Stimulated activated CD8-positive, alpha-beta memory T cell treated with anti-CD3 and anti-CD28 coated beads, Interleukin-7, amount 100 ng/mL, for 1 hour (primary cell): Measurements from ENCODE around the gene MEI4.
"Not testable (repeated sequence)": the region's sequence is repeated elsewhere in the genome, so short reads cannot be mapped to it uniquely, and the experiment has no call there.

ENCODE experiments used
- DNase-seq, 2 donors: peaks; one replicate each; pipeline ENCODE4 v3.0.0-alpha.2; 2020; ENCODE audit warnings: low read depth in 2 of 2

Gene MEI4, protein sequence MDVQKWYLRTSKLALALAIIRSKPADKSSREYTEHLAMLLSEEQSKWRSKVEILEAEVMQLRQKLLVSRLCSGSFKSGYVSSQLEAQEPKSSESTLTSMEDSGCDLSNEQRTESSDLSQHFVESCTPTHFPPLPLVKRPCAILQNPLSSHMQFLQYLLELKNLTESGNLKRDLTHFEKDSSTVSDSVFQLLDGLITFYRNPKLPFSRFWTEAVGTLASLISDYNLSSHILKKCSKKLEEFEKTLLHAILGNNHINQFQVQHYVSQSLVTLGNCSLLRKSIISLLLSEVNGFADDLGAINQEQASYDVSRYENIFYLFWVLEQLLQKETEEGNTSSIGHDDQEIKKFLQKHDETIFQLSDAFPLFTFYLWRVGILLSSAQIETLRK

GRCh38 chr6:77652739-77653138 lies at the start of gene MEI4:
TSS of gene MEI4 (plus strand) at chr6:77653039. CDS start at chr6:77690672, 37,633 bp downstream.
- DNase-seq, result no peak

DNA sequence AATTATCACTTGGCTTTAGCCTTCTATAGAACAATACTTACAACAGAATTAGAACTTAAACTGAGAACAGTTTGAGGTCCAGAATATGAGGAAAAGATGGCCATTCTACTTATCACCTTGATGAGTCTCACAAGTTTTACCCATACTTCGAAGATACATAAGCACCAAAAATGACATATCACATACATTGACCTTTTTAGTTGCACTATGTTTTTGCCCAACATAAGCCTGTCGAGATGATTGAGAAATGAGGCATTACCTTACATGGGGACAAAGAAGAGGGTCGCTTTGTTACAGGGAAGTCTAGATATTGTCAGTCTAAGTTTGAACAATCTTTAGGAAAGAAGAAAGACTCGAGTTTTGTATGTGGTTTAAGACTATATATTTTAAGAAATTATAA lies 48.4 kb upstream of the MEI4 start:
- no peak for DNase-seq

DNA sequence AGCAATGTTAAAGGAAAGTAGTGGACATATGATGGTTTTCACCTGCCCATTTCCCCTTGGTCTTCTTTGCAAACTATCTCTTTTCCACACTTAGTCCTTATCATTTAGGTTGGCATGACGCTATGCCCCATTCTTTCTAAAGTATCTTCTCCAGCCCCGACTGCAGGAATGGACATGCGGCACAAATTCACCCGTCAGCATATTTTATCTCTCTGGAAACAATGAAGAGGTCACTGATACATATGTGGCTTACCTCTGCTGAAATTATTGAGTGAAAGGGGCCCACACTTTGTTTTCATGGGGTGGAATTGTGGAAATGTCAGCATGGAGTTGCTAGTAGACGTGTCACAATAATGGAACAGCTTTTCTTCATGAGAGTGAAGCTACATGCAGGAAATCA lies 45.8 kb upstream of the MEI4 start:
- DNase-seq, result no peak

- no peak for DNase-seq
Observed at GRCh38 chr6:77609106-77609505, 43.7 kb upstream of the MEI4 start.

GRCh38 chr6:77619114-77619513 lies 33.7 kb upstream of the MEI4 start:
- DNase-seq, result no peak

DNA sequence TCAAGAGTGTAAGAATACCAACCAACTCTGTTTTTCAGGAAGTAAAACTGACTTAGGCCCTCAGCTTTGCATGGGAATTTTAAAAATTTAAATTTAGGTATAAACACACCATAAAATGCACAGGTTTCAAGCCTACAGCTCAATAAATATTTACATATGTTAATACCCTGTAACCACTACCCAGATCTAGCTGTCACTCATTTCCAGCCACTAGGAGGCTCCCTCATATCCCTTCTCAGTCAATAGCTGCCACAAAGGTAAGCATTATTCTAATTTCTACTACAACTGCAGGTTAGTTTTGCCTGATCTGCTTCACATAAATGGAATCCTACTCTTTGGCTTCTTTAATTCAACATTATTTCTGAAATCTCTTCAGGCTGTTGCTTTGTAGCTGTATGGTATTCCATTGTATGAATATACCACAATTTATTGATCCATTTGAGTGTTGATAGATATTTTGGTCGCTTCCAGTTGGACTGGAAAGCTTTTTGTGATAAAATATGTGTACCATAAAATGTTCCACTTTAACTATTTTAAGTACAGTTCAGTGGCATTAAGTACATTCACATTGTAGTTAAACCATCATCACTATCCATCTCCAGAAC lies 32.5 kb upstream of the MEI4 start:
- no peak for DNase-seq

GRCh38 chr6:77624515-77624914 lies 28.3 kb upstream of the MEI4 start:
- no peak for DNase-seq

DNA sequence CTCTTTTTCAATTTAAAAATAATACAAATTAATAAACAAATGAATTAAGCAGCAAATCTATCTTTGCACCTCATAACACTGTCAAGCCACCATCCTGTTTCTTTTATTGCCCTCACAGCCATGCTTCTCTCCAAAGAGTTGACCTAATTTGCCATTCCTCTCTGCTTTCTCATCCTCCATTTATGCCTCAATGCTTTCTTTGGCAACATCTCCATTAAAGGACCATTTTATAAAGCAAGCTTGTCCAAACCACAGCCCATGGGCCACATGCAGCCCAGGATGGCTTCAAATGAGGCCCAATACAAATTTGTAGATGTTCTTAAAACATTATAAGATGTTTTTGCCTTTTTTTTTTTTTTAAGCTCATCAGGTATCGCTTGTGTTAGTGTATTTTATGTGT lies 26.4 kb upstream of the MEI4 start:
- no peak for DNase-seq

GRCh38 chr6:77630014-77630413 lies 22.8 kb upstream of the MEI4 start:
- DNase-seq, result no peak

DNA sequence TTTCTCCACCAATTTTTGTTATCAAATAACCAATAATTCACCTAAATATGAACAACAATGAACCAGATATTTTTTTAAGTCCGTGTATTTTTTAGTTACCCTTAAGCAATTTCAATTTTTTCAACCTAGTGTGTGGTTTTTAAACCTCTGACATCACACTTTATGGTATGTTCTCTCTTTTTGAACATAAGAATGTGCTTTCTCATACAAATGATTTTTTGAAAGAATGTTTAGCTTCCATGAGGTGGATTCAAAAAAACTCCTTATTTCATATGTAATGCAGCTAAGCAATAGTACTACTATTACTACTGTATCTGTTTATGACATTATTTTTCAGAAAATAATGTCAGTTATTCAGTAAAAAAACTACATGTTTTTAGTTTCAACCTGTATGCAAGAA lies 19.4 kb upstream of the MEI4 start:
- DNase-seq, result no peak

GRCh38 chr6:77633993-77634715 lies 18.7 kb upstream of the MEI4 start:
- DNase-seq, result no peak

DNA sequence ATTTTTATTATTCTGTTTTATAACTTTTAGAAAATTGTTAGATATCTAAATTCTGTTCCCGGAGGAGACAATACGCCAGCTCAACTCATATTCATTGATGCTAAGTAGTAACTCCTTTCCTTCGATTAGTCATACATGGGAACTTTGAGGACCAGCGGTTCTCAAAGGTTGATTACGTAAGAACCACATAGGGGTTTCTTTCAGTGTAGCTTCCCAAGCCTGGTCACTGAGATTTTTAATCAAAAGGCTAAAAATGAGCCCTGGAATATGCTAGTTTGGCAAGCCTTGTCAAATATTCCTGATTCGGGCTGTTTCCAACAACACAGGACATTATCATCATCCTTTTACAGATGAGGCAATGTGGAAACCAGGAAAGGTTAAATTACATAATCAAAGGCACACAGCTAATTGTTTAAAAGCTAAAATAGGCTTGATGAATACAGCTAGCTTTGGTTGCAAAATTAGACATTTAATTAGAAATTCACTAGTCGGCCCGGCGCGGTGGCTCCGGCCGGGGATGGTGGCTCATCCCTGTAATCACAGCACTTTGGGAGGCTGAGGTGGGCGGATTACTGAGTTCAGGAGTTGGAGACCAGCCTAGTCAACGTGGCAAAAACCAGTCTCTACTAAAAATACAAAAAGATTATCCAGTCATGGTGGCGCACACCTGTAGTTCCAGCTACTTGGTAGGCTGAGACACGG lies 14.6 kb upstream of the MEI4 start:
- DNase-seq, result no peak

GRCh38 chr6:77644102-77644705 lies 8.6 kb upstream of the MEI4 start:
- DNase-seq, result no peak

DNA sequence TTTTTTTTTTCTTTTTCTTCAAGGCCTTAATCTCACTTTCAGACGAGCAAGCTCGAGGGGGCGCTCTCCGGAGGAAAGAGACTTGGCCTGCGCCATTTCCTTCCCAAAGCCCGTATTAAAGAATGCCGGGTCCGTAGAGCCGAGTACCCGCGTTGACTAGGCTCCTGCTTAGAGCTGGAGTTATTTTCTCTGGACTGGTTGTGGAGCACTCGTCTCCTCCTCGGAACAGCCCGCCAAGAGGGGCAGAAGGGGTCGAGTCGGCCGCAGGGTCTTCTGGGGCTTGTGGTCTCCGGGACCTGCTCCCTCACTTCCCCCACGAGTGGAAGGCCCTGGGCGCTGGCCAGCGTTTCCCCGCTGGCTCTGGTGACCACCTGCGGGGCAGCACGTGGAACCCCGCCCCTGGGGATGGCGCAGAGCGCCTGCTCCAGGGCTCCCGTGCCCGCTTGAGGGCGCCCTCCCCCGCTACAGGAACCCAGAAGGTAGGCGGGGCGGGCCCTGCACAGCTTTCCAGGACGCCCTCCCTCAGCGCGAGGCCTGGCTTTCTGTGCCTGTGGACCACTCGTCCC lies 2.7 kb upstream of the MEI4 start:
- DNase-seq, result no peak

DNA sequence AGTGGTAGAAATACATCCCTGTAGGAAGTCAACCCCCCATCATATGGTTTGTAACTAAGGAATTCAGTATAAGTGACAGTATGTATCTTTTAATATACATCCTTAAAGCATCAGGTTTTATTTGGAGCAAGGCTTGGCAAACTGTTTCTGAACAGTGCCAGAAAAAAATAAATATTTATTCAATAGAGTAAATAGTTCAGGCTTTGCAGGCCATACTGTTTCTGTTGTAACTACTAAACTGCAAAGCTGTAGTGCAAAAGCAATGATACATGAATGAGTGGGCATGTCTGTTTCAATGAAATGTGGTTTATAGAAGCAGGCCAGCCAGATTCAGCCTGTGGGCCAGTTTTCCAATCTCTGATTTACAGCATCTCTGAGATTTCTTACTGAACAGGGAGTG lies 977 bp downstream of the MEI4 start:
- DNase-seq, result no peak

DNA sequence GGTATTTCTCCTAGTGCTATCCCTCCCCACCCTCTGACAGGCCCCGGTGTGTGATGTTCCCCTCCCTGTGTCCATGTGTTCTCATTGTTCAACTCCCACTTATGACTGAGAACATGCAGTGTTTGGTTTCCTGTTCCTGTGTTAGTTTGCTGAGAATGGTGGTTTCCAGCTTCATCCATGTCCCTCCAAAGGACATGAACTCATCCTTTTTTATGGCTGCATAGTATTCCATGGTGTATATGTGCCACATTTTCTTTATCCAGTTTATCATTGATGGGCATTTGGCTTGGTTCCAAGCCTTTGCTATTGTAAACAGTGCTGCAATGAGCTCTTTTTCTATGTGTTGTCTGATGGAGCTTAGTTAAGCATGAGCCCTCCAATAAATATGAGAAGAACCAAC lies 2.2 kb downstream of the MEI4 start:
- not testable (repeated sequence) for DNase-seq

- DNase-seq, result no peak
Observed at GRCh38 chr6:77656999-77657764, 4.3 kb downstream of the MEI4 start.

DNA sequence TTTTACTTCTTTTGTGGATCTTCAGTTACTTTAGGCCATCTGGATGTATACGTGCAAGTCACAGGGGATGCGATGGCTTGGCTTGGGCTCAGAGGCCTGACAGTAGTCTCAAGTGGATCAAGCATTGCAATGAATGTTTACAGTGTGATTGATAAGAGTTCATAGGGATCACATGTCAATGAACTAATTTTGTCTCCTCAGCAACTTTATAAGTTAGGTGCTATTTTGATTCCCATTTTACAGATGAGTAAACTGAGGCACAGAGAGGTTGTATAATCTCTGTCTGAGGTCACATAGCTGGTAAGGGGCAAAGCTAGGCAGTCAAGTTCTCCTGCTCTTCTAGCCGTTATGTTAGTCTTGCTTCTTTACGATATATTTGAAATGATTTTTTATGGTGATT lies 13.5 kb downstream of the MEI4 start:
- no peak for DNase-seq

- no peak for DNase-seq
Observed at GRCh38 chr6:77666846-77667245, 14.0 kb downstream of the MEI4 start.

DNA sequence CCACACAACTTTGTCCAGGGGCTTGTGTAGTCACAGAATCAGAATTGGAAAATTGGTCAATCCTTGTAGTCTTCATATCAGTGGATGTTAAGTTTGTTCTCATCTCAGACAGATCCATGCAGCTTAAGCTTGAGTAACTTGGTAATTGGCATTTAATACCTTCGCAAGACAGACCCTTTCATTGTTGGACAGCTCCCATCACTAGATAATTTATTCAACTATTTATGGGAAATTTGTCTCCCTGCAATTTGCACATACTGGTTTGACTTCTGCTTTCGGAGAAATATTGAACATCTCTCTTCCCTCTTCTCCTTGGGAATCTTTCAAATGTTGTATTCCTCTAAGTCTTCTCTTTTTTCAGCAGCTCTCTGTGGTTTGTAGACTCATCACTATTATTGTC lies 17.1 kb downstream of the MEI4 start:
- no peak for DNase-seq

DNA sequence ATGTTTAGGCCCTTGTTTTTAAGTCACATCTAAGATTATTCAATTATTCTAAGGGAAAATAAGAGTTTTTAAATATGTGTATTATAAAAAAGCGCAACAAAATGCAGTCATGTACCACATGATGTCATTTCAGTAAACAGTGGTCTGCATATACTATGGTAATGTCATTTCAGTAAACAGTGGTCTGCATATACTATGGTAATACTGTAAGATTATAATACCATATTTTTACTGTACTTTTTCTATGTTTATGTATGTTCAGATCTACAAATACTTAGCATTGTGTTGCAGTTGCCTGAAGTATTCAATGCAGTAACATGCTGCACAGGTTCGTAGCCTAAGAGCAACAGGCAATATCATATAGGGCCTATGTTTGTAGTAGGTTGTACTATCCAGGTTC lies 21.4 kb downstream of the MEI4 start:
- DNase-seq, result no peak
